OCI-LY3 (cell line): ENCODE measurements around the gene PARD3.

Experiments used
- H2AFZ ChIP-seq: fragments of 200-600, 300-600 bp; shearing (Covaris generic); 2 replicates; pipeline ENCODE4 v1.6.0; 2014; ENCODE audit warnings: antibody characterized with exemption, low read depth, low read length
- H3K27ac ChIP-seq: fragments of 200-600, 300-600 bp; sonication (generic); 2 replicates; pipeline ENCODE4 v1.5.1; 2014; ENCODE audit warnings: mild to moderate bottlenecking, low read length, moderate library complexity, mixed read lengths
- H3K27me3 ChIP-seq: fragments of 200-600, 300-600 bp; sonication (generic); 2 replicates; pipeline ENCODE4 v1.6.1; 2014; ENCODE audit warnings: low read depth, low read length, mixed read lengths
- H3K36me3 ChIP-seq: fragments of 200-600, 300-600 bp; sonication (generic); replicated peaks from 2 replicates; pipeline ENCODE3; 2014; ENCODE audit warnings: low read depth, low read length, mixed read lengths
- H3K4me1 ChIP-seq: fragments of 300-600, 200-600 bp; sonication (generic); 2 replicates; pipeline ENCODE4 v1.6.1; 2014; ENCODE audit warnings: low read length, mixed read lengths
- H3K4me2 ChIP-seq: fragments of 200-600, 300-600 bp; sonication (generic); 2 replicates; pipeline ENCODE4 v1.6.1; 2014; ENCODE audit warnings: low read length, mixed read lengths
- H3K4me3 ChIP-seq: fragments of 300-600, 200-600 bp; sonication (generic); 2 replicates; pipeline ENCODE4 v1.5.1; 2014; ENCODE audit warnings: antibody characterized with exemption, mild to moderate bottlenecking, low read length, moderate library complexity
- H3K79me2 ChIP-seq: fragments of 300-600, 200-600 bp; shearing (Covaris generic); 2 replicates; pipeline ENCODE4 v1.6.1; 2014; ENCODE audit warnings: mild to moderate bottlenecking, low read length, mixed read lengths
- H3K9ac ChIP-seq: fragments of 300-600, 200-600 bp; shearing (Covaris generic); 2 replicates; pipeline ENCODE4 v1.6.0; 2014; ENCODE audit warnings: mild to moderate bottlenecking, low read length, moderate library complexity
- H3K9me3 ChIP-seq: fragments of 200-600, 300-600 bp; shearing (Covaris generic); 2 replicates; pipeline ENCODE4 v1.6.1; 2014; ENCODE audit warnings: low read length, mixed read lengths; ENCODE audit not compliant: insufficient read depth
- H4K20me1 ChIP-seq: fragments of 200-600, 300-600 bp; sonication (generic); 2 replicates; pipeline ENCODE4 v1.6.1; 2016; ENCODE audit warnings: low read length, mixed read lengths; ENCODE audit not compliant: insufficient read depth
- EZH2phosphoT487 ChIP-seq: fragments of 200-600 bp; shearing (Covaris generic); IDR thresholded peaks from 2 replicates; pipeline ENCODE4 v1.6.1; 2018; ENCODE audit warnings: antibody characterized with exemption, mixed run types, low read depth
- TF ChIP-seq, protein P1 (sequence below): fragments of 200-600, 300-600 bp; sonication (generic); IDR thresholded peaks from 2 replicates; pipeline ENCODE4 v1.5.1; 2014; ENCODE audit warnings: antibody characterized with exemption, low read length, low read depth

The PARD3 gene

GRCh38 chr10:34811126-34811967 lies 3.7 kb downstream of the PARD3 start:
- Histone ChIP-seq H3K4me2 (no peak overlapping the region), H3K4me1 (no peaks in the 10 kb centered on the region), H3K79me2 (no peaks in the 10 kb centered on the region), H3K9ac (no peak overlapping the region), H3K4me3 (no peak overlapping the region), H3K27ac (no peak overlapping the region), H3K36me3 (no peaks in the 10 kb centered on the region), H3K27me3 (no peaks in the 10 kb centered on the region), H4K20me1 (no peaks in the 10 kb centered on the region), H2AFZ (no peak overlapping the region), H3K9me3 (no peaks in the 10 kb centered on the region)
- TF ChIP-seq EZH2phosphoT487: no peak
- TF ChIP-seq, protein P1, sequence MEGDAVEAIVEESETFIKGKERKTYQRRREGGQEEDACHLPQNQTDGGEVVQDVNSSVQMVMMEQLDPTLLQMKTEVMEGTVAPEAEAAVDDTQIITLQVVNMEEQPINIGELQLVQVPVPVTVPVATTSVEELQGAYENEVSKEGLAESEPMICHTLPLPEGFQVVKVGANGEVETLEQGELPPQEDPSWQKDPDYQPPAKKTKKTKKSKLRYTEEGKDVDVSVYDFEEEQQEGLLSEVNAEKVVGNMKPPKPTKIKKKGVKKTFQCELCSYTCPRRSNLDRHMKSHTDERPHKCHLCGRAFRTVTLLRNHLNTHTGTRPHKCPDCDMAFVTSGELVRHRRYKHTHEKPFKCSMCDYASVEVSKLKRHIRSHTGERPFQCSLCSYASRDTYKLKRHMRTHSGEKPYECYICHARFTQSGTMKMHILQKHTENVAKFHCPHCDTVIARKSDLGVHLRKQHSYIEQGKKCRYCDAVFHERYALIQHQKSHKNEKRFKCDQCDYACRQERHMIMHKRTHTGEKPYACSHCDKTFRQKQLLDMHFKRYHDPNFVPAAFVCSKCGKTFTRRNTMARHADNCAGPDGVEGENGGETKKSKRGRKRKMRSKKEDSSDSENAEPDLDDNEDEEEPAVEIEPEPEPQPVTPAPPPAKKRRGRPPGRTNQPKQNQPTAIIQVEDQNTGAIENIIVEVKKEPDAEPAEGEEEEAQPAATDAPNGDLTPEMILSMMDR: no peak

GRCh38 chr10:34809796-34810195 lies 5.3 kb downstream of the PARD3 start:
- peak overlapping the region; percentile 68; the same call in 1 of the 2 replicates for H3K4me2 ChIP-seq

DNA sequence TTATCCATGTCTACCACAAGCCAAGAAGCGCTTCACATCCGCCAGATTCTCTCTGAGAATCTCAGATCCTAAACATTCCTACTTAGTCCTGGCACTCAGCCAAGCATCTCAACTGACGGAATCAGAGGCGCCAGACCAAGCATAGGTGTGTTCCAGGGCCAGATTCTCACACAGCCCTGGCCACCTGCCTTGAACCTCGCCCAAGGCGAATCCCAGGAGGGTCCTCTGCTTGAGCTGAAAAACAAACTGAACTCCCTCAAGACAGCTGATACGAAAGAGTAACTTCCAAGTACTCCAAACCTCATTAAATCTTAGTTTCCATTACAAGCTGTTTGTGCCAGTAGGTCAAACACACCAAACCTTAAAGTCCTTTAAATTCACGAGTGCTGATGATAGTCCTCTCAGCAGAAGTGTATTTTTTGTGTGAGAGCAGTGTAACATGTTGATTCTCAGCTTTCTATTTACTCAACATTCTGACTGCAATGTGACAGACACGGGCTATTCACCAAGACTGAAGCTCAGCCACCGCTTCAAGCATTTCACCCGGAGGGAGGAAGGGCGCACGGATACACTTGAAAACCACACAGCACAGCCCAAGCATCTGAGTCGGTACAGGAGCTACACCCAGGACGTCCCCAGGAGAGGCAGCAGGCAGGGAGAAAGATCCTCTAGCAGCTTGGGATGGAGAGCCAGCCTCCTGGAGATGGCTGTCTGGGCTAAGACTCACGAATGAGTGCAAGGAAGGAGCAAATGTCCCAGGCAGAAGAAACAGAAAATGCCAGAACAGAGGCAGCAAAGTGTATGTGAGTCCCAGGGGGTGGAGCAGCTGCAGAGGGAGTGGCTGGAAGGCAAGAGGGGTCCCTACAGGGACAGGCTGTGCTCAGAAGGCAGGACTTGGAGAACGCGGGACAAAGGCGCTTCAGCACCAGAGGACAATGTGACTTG lies 6.0 kb downstream of the PARD3 start:
- peak overlapping the region; percentile 68 for H3K4me2 ChIP-seq
- H3K9ac ChIP-seq: no peak overlapping the region
- H3K4me3 ChIP-seq: peak overlapping the region; percentile 68
- no peaks in the 10 kb centered on the region for H3K27me3 ChIP-seq
- H4K20me1 ChIP-seq: no peaks in the 10 kb centered on the region
- H3K4me1 ChIP-seq: no peaks in the 10 kb centered on the region
- H2AFZ ChIP-seq: no peak overlapping the region
- no peaks in the 10 kb centered on the region for H3K79me2 ChIP-seq
- H3K9me3 ChIP-seq: no peaks in the 10 kb centered on the region
- H3K27ac ChIP-seq: no peak overlapping the region
- no peaks in the 10 kb centered on the region for H3K36me3 ChIP-seq
- TF ChIP-seq, protein P1: no peak
- no peak for TF ChIP-seq EZH2phosphoT487

More at GRCh38 chr10:34809796-34810195, 5.3 kb downstream of the PARD3 start:
- Histone ChIP-seq H3K79me2 (no peaks in the 10 kb centered on the region), H3K27me3 (no peaks in the 10 kb centered on the region), H4K20me1 (no peaks in the 10 kb centered on the region), H3K27ac (no peak overlapping the region), H3K9me3 (no peaks in the 10 kb centered on the region), H2AFZ (no peak overlapping the region), H3K9ac (no peak overlapping the region), H3K36me3 (no peaks in the 10 kb centered on the region), H3K4me1 (no peaks in the 10 kb centered on the region), H3K4me3 (0 out of 2 replicates have a peak overlapping the region, but pooled peaks have one; percentile 68)
- no peak for TF ChIP-seq EZH2phosphoT487
- TF ChIP-seq, protein P1: no peak

DNA sequence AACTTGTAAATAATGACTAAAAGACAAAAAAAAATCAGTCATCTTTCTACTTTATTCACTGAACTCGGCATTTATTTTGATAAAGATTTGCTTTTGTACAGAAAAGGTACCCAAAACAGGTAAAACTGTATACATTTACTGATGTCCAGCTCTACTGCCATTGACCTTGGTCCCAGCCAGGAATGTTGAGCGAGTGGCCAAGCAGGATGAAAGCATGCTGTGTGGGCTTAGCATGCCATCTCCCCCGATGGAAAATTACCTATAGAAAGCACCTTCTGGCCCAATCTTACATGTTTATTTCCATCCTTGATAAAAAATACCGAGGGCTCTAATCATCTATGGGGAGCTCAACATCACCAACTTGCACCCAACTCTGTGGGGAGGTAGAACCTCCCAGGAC lies 6.8 kb downstream of the PARD3 start:
- H2AFZ ChIP-seq: no peak overlapping the region
- no peak overlapping the region for H3K9ac ChIP-seq
- no peak overlapping the region for H3K27ac ChIP-seq
- H3K9me3 ChIP-seq: no peaks in the 10 kb centered on the region
- H3K36me3 ChIP-seq: no peaks in the 10 kb centered on the region
- TF ChIP-seq, protein P1: no peak
- no peak for TF ChIP-seq EZH2phosphoT487
- H3K4me2 ChIP-seq: no peak overlapping the region
- H3K27me3 ChIP-seq: no peaks in the 10 kb centered on the region
- no peaks in the 10 kb centered on the region for H3K4me1 ChIP-seq
- no peaks in the 10 kb centered on the region for H3K79me2 ChIP-seq
- H3K4me3 ChIP-seq: no peak overlapping the region
- H4K20me1 ChIP-seq: no peaks in the 10 kb centered on the region
